Keratinocyte (primary cell): ENCODE measurements around the gene RGL4.

Experiments used
- CTCF ChIP-seq, 3 experiments: IDR thresholded peaks in 1 of 3; conservative IDR thresholded peaks in 1 of 3; optimal IDR thresholded peaks in 1 of 3; 2 replicates in 2 of 3; 3 replicates in 1 of 3; pipeline versions ENCODE3 to v1.5.1; 2011; ENCODE audit warnings: low read length in 3 of 3, mild to moderate bottlenecking in 3 of 3, moderate library complexity in 2 of 3, control low read depth in 1 of 3, inconsistent platforms in 1 of 3; ENCODE audit not compliant: insufficient read depth in 2 of 3; ENCODE audit errors: extremely low read depth in 1 of 3
- EZH2 ChIP-seq: IDR thresholded peaks from one replicate; pipeline ENCODE4 v1.6.1; 2012; ENCODE audit warnings: inconsistent platforms, mild to moderate bottlenecking, low read length, moderate library complexity

- no peak for TF ChIP-seq CTCF (optimal IDR thresholded peaks at IDR 0.05 in 1 of 3, IDR thresholded peaks at IDR 0.05 in 1 of 3, conservative IDR thresholded peaks at IDR 0.05 in 1 of 3; ENCODE audit: extremely low read depth in 1 of 3, insufficient read depth in 2 of 3, low read length in 3 of 3)
- no peak for TF ChIP-seq EZH2
Observed at GRCh38 chr22:23675502-23676415, 15.1 kb upstream of the RGL4 start.
